ENCODE results near the gene NAGA.

DNA sequence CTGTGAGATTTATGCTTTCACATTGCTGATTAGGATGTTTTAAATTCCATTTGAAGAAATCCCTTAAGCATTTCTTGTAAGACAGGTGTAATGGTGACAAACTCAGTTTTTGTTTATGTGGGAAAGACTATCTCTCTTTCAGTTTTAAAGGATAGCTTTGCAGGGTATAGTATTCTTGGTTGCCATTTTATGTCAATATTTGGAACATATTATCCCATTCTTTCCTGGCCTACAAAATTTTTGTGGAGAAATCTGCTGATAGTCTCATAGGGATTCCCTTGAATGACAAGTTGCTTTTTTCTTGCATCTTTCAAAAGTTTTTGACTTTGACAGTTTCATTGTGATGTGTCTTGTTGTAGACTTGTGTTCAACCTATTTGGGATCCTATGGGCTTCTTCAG is 28.8 kb downstream of the NAGA start:
- no peak for TF ChIP-seq POLR2A (IDR thresholded peaks at IDR 0.05)
- TF ChIP-seq, protein P1, sequence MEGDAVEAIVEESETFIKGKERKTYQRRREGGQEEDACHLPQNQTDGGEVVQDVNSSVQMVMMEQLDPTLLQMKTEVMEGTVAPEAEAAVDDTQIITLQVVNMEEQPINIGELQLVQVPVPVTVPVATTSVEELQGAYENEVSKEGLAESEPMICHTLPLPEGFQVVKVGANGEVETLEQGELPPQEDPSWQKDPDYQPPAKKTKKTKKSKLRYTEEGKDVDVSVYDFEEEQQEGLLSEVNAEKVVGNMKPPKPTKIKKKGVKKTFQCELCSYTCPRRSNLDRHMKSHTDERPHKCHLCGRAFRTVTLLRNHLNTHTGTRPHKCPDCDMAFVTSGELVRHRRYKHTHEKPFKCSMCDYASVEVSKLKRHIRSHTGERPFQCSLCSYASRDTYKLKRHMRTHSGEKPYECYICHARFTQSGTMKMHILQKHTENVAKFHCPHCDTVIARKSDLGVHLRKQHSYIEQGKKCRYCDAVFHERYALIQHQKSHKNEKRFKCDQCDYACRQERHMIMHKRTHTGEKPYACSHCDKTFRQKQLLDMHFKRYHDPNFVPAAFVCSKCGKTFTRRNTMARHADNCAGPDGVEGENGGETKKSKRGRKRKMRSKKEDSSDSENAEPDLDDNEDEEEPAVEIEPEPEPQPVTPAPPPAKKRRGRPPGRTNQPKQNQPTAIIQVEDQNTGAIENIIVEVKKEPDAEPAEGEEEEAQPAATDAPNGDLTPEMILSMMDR (IDR thresholded peaks at IDR 0.05) = no peak

All from adrenal gland (tissue), 5 donors.